ENCODE data around the gene PHEX.
"Not testable (repeated sequence)": the region's sequence is repeated elsewhere in the genome, so short reads cannot be mapped to it uniquely, and the experiment has no call there.

Gene PHEX

DNA sequence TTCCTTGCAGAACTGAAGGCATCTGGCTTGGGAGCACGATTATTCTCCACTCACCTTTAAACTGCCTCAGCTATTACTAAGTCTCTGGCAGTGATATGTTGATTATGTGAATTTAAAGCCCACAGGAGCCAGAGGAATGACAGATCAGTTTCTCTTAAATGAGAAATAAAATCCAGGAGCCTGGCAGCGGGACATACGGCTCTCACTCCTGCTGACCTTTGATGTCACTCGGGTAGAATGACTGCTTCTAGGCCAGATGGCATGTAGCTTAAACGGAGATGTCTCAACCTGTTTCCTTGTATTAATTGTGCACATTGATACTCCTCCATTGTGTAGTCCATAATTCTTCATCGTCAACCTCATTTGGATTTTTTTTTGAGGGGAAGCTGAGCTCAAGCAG, 236.6 kb downstream of the PHEX start:
- no peak for DNase-seq

DNA sequence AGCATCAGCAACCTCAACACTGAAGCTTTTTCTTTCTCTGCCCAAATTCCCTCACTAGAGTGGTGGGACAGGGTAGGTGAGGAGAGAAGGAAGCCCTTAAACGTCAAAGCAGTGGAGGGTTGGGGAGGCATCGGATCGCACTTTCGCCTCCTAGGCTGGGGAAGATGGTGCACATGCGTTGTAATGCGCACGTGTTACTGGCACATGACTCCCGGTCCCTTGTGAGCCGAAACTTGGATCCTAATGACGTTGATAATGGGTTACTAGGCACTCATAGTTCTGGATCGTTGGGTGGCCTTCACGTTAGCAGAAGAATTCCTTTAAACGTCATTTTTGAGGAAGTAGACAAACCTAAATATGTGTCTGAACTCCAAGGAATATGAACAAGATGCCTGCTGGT, 240.5 kb downstream of the PHEX start, which contains the start of gene CBLL2:
Gene CBLL2 (plus strand): TSS at position 301 of the 400 bp plus-strand sequence. CDS start 79 bp downstream, at position 380.
- no peak for DNase-seq

DNA sequence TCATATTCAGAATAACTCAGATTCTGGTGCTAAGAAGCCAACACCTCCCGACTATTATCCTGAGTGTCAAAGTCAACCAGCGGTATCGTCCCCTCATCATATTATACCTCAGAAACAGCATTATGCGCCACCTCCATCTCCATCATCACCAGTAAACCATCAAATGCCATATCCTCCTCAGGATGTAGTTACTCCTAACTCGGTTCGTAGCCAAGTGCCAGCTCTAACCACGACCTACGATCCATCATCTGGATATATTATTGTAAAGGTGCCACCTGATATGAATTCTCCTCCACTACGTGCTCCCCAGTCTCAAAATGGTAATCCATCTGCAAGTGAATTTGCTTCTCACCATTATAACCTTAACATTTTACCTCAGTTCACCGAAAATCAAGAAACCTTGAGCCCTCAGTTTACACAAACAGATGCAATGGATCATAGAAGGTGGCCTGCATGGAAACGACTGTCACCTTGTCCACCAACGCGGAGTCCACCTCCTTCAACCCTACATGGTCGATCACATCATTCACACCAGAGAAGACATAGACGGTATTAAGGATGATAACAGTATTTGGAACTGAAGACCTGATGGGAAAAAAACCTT, 241.7 kb downstream of the PHEX start:
- no peak for DNase-seq

DNA sequence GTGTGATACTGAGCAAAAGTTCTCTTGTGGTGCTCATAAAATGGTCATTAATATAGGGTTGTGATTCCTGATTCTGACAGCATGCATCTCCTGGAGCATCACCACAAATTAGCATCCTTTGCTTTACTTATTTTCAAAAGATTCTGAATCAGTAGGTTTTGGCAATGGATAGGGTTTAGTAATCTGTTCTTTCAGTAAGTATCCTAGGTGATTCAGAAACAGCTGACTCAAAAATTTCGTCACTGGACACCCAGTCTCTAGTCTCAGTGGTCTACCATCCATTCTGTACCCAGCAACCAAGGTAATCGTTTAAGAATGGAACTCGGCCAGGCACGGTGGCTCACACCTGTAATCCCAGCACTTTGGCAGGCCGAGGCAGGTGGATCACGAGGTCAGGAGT, 244.7 kb downstream of the PHEX start:
- no peak for DNase-seq

DNA sequence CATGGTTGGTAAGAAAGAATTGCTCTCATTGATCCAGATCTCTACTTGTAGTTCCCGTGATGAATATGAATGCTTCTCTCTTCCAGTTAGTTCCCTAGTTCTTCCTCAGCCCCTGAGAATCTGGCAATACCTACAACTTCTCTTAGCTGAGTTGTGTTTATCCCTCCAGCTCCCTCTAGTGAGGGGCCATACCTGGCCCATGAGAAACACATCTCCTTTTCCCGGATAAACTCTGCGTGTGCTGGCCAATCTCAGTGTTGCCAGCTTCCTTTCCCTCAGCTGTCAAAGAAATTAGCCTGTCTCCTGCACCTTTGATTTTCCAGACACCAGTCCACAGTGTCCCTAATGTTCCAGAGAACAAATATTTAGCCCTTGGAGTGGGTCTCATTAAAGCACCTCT, 246.2 kb downstream of the PHEX start:
- DNase-seq, result no peak

DNA sequence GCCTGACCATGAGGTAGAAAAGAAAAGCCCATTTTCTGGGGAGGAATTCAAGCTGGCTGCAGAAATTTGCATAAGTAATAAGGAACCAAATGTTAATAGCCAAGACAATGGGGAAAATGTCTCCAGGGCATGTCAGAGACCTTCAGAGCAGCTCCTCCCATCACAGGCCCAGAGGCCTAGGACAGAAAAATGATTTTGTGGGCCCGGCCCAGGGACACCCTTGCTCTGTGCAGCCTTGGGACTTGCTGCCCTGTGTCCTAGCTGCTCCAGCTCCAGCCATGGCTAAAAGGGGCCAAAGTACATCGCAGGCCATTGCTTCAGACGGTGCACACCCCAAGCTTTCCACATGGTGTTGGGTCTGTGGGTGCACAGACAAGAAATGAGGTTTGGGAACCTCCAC, 257.1 kb downstream of the PHEX start:
- DNase-seq, result not testable (repeated sequence)

DNA sequence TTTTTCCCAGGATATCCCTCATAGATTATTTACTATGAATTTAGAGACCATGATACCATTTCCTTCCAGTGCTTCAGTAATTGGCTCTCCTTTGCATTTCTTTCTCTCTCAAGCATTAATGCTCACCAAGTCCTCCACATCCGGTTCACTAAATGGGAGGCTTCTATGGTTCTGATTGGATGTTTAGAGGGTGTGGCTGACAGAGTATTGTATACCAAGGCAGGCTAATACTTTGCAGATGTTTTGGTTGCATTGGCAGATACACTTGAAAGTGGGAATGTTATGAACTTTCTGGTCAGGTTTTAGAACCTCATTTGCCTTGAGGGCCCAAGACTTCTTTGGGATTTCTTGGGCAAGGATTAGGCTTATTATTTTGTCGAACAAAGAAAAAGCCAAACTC, 264.7 kb downstream of the PHEX start:
- DNase-seq, result no peak

DNA sequence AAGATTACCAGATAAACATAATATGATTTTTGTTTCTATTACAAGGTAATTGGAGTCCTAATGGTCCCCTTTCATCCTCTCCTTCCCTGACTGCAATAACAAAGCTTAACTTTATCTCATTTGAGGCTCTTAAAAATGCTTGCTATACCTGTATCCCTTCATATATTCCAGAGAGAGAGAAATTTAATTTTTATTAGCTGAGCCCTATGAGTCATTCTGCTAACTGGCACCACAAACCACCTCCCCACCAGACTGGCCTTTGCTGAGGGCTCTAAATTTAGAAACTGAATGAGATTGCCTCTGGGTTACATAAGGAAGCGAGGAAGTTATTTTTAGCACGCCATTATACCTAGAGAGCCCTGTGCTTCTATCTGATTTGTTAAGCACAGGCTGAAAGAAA, 268.0 kb downstream of the PHEX start:
- DNase-seq, result no peak
